ENCODE results near the gene TP53RK.

Gene TP53RK

GRCh38 chr20:46638134-46638897, 50.9 kb downstream of the TP53RK start:
- Histone ChIP-seq H3K4me2 (ENCODE audit: low read length) (no peak overlapping the region), H3K4me3 (ENCODE audit: low read length) (no peak overlapping the region), H3F3A (ENCODE audit: control insufficient read depth, insufficient read depth) (no peaks in the 10 kb centered on the region), H3K4me1 (ENCODE audit: control insufficient read depth, low read length) (no peaks in the 10 kb centered on the region), H3K9me2 (replicated peaks; ENCODE audit: control insufficient read depth, low read length) (no peaks in the 10 kb centered on the region), H3K36me3 (ENCODE audit: control insufficient read depth, low read length) (no peaks in the 10 kb centered on the region), H3K27me3 (ENCODE audit: control insufficient read depth, low read length) (no peaks in the 10 kb centered on the region), H3K27ac (ENCODE audit: low read depth, low read length) (no peak overlapping the region), H4K20me1 (ENCODE audit: control insufficient read depth, insufficient read depth, low read depth, low read length) (no peaks in the 10 kb centered on the region), H3K9me3 (ENCODE audit: control insufficient read depth, insufficient read depth, low read length) (no peaks in the 10 kb centered on the region), H3K79me2 (ENCODE audit: control insufficient read depth, low read length) (no peaks in the 10 kb centered on the region)
- TF ChIP-seq CTCF (IDR thresholded peaks at IDR 0.05; ENCODE audit: low read depth, low read length, poor library complexity, severe bottlenecking), result no peak
- TF ChIP-seq EZH2phosphoT487 (IDR thresholded peaks at IDR 0.05; ENCODE audit: borderline replicate concordance, low read length), result no peak

- H3K4me1 ChIP-seq (ENCODE audit: control insufficient read depth, low read length), result no peaks in the 10 kb centered on the region
Measured at GRCh38 chr20:46637427-46638133, 51.7 kb downstream of the TP53RK start.

GRCh38 chr20:46637020-46637419, 52.2 kb downstream of the TP53RK start:
- H3K4me2 ChIP-seq (ENCODE audit: low read length), result no peak overlapping the region
- no peaks in the 10 kb centered on the region for H3K36me3 ChIP-seq (ENCODE audit: control insufficient read depth, low read length)
- H4K20me1 ChIP-seq (ENCODE audit: control insufficient read depth, insufficient read depth, low read depth, low read length), result no peaks in the 10 kb centered on the region
- H3K4me3 ChIP-seq (ENCODE audit: low read length), result no peak overlapping the region
- H3K79me2 ChIP-seq (ENCODE audit: control insufficient read depth, low read length), result no peaks in the 10 kb centered on the region
- H3K27me3 ChIP-seq (ENCODE audit: control insufficient read depth, low read length), result no peaks in the 10 kb centered on the region
- no peaks in the 10 kb centered on the region for H3F3A ChIP-seq (ENCODE audit: control insufficient read depth, insufficient read depth)
- no peak for TF ChIP-seq CTCF (IDR thresholded peaks at IDR 0.05; ENCODE audit: low read depth, low read length, poor library complexity, severe bottlenecking)
- no peak for TF ChIP-seq EZH2phosphoT487 (IDR thresholded peaks at IDR 0.05; ENCODE audit: borderline replicate concordance, low read length)
- H3K9me3 ChIP-seq (ENCODE audit: control insufficient read depth, insufficient read depth, low read length), result no peaks in the 10 kb centered on the region
- H3K27ac ChIP-seq (ENCODE audit: low read depth, low read length), result no peak overlapping the region
- no peaks in the 10 kb centered on the region for H3K9me2 ChIP-seq (replicated peaks; ENCODE audit: control insufficient read depth, low read length)
- H3K4me1 ChIP-seq (ENCODE audit: control insufficient read depth, low read length), result no peaks in the 10 kb centered on the region

More at GRCh38 chr20:46637427-46638133, 51.7 kb downstream of the TP53RK start:
- TF ChIP-seq EZH2phosphoT487 (IDR thresholded peaks at IDR 0.05; ENCODE audit: borderline replicate concordance, low read length) (no peak), CTCF (IDR thresholded peaks at IDR 0.05; ENCODE audit: low read depth, low read length, poor library complexity, severe bottlenecking) (no peak)
- no peaks in the 10 kb centered on the region for H3F3A ChIP-seq (ENCODE audit: control insufficient read depth, insufficient read depth)
- H3K4me3 ChIP-seq (ENCODE audit: low read length), result no peak overlapping the region
- no peaks in the 10 kb centered on the region for H4K20me1 ChIP-seq (ENCODE audit: control insufficient read depth, insufficient read depth, low read depth, low read length)
- no peaks in the 10 kb centered on the region for H3K9me3 ChIP-seq (ENCODE audit: control insufficient read depth, insufficient read depth, low read length)
- H3K4me2 ChIP-seq (ENCODE audit: low read length), result no peak overlapping the region
- H3K79me2 ChIP-seq (ENCODE audit: control insufficient read depth, low read length), result no peaks in the 10 kb centered on the region
- no peaks in the 10 kb centered on the region for H3K36me3 ChIP-seq (ENCODE audit: control insufficient read depth, low read length)
- H3K9me2 ChIP-seq (replicated peaks; ENCODE audit: control insufficient read depth, low read length), result no peaks in the 10 kb centered on the region
- H3K27me3 ChIP-seq (ENCODE audit: control insufficient read depth, low read length), result no peaks in the 10 kb centered on the region
- H3K27ac ChIP-seq (ENCODE audit: low read depth, low read length), result no peak overlapping the region

Data from DOHH2 (cell line).